Colonic mucosa (tissue), 4 donors: ENCODE data around the gene ALDH1B1. TPM values are rescaled to one million over a fixed set of nuclear protein-coding genes. Genes with fewer than 3 reads are reported as not detected.

ENCODE experiments used
- DNase-seq: peaks from one replicate; pipeline ENCODE4 v3.0.0-alpha.2; 2020
- H3K27ac ChIP-seq: fragments of 200-600 bp; one replicate; pipeline ENCODE4 v1.8.0; 2021
- H3K27me3 ChIP-seq: fragments of 200-600 bp; one replicate; pipeline ENCODE4 v1.8.0; 2021
- H3K36me3 ChIP-seq: fragments of 200-600 bp; one replicate; pipeline ENCODE4 v1.8.0; 2021
- H3K4me1 ChIP-seq: fragments of 200-600 bp; one replicate; pipeline ENCODE4 v1.8.0; 2021; ENCODE audit warnings: mild to moderate bottlenecking
- H3K4me3 ChIP-seq: fragments of 200-600 bp; one replicate; pipeline ENCODE4 v1.8.0; 2021
- H3K9ac ChIP-seq, 2 donors: one replicate each; pipeline ENCODE4 v1.7.0; 2013; ENCODE audit warnings: control low read depth in 2 of 2, low read depth in 2 of 2, low read length in 2 of 2
- H3K9me3 ChIP-seq: fragments of 200-600 bp; one replicate; pipeline ENCODE4 v1.8.0; 2021
- intact Hi-C: fragments of 100-400 bp; cut with DNase I; formaldehyde crosslinking; loops from one replicate; pipeline ENCODE4 v1.14.1; 2022
- total RNA-seq, 2 donors: library from RNA; stranded (reverse); fragmentation: NEBNext Ultra II Directional in 1 of 2; extraction: Animal tissue kit (Norgen Biotek cat#: 25700) in 1 of 2; gene quantifications; one replicate each; pipeline ENCODE4 v1.2.1, GENCODE V29; 2021
- TF ChIP-seq, protein P1 (sequence below): fragments of 200-600 bp; IDR thresholded peaks from one replicate; pipeline ENCODE4 v1.8.0; 2022; ENCODE audit warnings: antibody characterized with exemption, mild to moderate bottlenecking
- donor health status: healthy.
- donor health status: DM: no; HTN: no; CAD: no.
- donor health status: DM: no; HTN: no; CAD: no.

The ALDH1B1 gene
- total RNA-seq, 2 donors from 2014 or later = 58.7 to 89.9 TPM

DNA sequence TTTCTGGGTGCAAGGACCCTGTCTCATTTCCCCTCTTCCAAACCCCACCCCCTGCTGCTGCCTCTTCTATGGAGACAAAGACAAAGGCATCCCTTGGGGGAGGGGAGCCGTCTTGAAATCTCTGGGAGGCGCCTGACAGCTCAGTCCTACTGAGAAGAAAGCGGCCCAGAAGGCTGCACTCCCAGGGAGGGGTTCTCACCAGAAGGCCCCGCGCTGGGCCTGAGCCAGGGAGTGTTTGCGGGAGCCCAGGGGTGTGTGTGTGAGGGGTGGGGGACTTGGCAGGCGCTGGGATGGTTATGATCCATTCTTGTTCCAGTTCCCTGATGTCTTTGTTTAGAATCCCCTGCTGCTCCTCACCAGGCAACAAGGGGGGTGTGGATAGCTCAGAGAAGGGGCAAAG lies 45.7 kb upstream of the ALDH1B1 start:
- intact Hi-C loops = no loop called here
- no peaks in the 10 kb centered on the region for H3K4me1 ChIP-seq
- H3K27ac ChIP-seq = no peak overlapping the region
- no peak for DNase-seq
- H3K36me3 ChIP-seq = no peaks in the 10 kb centered on the region
- H3K4me3 ChIP-seq = no peak overlapping the region
- TF ChIP-seq, protein P1, sequence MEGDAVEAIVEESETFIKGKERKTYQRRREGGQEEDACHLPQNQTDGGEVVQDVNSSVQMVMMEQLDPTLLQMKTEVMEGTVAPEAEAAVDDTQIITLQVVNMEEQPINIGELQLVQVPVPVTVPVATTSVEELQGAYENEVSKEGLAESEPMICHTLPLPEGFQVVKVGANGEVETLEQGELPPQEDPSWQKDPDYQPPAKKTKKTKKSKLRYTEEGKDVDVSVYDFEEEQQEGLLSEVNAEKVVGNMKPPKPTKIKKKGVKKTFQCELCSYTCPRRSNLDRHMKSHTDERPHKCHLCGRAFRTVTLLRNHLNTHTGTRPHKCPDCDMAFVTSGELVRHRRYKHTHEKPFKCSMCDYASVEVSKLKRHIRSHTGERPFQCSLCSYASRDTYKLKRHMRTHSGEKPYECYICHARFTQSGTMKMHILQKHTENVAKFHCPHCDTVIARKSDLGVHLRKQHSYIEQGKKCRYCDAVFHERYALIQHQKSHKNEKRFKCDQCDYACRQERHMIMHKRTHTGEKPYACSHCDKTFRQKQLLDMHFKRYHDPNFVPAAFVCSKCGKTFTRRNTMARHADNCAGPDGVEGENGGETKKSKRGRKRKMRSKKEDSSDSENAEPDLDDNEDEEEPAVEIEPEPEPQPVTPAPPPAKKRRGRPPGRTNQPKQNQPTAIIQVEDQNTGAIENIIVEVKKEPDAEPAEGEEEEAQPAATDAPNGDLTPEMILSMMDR = no peak
- no peaks in the 10 kb centered on the region for H3K9me3 ChIP-seq
- no peaks in the 10 kb centered on the region for H3K27me3 ChIP-seq
- no peak overlapping the region for H3K9ac ChIP-seq

- H3K27ac ChIP-seq = no peak overlapping the region
- H3K27me3 ChIP-seq = no peaks in the 10 kb centered on the region
- no peak overlapping the region for H3K9ac ChIP-seq
- no peaks in the 10 kb centered on the region for H3K36me3 ChIP-seq
- intact Hi-C loops = no loop called here
- H3K4me1 ChIP-seq = no peaks in the 10 kb centered on the region
- no peaks in the 10 kb centered on the region for H3K9me3 ChIP-seq
- TF ChIP-seq, protein P1 = no peak
- H3K4me3 ChIP-seq = no peak overlapping the region
- no peak for DNase-seq
Measured at GRCh38 chr9:38347271-38347671, 45.2 kb upstream of the ALDH1B1 start.

GRCh38 chr9:38347946-38348345 lies 44.6 kb upstream of the ALDH1B1 start:
- DNase-seq = no peak
- no peak overlapping the region for H3K9ac ChIP-seq
- no peaks in the 10 kb centered on the region for H3K9me3 ChIP-seq
- TF ChIP-seq, protein P1 = no peak
- H3K36me3 ChIP-seq = no peaks in the 10 kb centered on the region
- no peaks in the 10 kb centered on the region for H3K27me3 ChIP-seq
- no peak overlapping the region for H3K27ac ChIP-seq
- no peaks in the 10 kb centered on the region for H3K4me1 ChIP-seq
- no peak overlapping the region for H3K4me3 ChIP-seq
- intact Hi-C loops = no loop called here

DNA sequence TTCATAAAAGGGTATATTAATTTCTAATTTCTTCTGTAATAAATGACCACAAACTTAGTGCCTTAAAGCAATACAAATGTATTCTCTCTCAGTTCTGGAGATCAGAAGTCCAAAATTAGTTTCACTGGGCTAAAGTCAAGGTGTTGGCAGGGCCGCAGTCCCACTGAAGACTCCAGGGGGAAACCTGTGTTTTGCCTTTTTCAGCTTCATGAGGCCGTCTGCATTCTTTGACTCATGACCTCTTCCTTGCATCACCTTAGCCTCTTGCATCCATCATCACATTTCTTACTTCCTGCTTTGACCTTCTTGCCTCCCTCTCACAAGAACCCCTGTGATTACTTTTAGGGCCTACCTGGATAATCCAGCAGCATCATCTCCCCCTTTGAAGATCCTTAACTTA lies 42.0 kb upstream of the ALDH1B1 start:
- intact Hi-C loops = no loop called here
- Histone ChIP-seq H3K4me1 (no peaks in the 10 kb centered on the region), H3K9me3 (no peaks in the 10 kb centered on the region), H3K27me3 (no peaks in the 10 kb centered on the region), H3K4me3 (no peak overlapping the region), H3K27ac (no peak overlapping the region), H3K36me3 (no peaks in the 10 kb centered on the region), H3K9ac (no peak overlapping the region)
- no peak for DNase-seq
- TF ChIP-seq, protein P1 = no peak

- Histone ChIP-seq H3K9ac (no peak overlapping the region), H3K27me3 (no peaks in the 10 kb centered on the region), H3K4me3 (no peak overlapping the region), H3K4me1 (no peaks in the 10 kb centered on the region), H3K27ac (no peak overlapping the region), H3K36me3 (no peaks in the 10 kb centered on the region), H3K9me3 (no peaks in the 10 kb centered on the region)
- no peak for DNase-seq
- TF ChIP-seq, protein P1 = no peak
- intact Hi-C loops = no loop called here
Measured at GRCh38 chr9:38352530-38353328, 39.8 kb upstream of the ALDH1B1 start.
